ENCODE data around the gene XKR3.
"Not testable (repeated sequence)": the region's sequence is repeated elsewhere in the genome, so short reads cannot be mapped to it uniquely, and the experiment has no call there.

XKR3 gene

GRCh38 chr22:16824716-16825687, at the start of gene XKR3:
TSS of gene XKR3 (minus strand) at chr22:16825411. CDS start at chr22:16808073, 17,338 bp downstream.
- no peak for DNase-seq (ENCODE audit: low read depth in 2 of 2)

DNA sequence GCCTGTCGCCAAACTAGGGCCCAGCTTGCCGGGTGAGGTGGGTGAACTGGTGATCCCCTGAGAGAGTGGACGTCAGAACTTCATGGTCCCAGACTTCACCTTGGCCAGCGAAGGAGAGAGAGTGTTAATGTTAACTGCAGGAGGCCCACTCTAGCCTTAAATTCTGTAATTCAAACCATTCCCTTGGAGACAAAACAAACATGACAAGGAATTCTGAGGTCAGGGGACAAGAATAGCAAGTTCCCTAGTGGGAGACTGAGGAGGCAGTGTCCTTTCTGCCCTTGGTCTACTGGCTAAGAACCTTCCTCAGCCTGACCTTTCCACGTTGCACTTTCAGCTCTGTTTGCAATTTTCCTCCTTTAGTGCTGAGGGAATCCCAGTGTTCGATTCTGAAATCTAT, 44.4 kb upstream of the XKR3 start:
- not testable (repeated sequence) for DNase-seq (ENCODE audit: low read depth in 2 of 2)

DNA sequence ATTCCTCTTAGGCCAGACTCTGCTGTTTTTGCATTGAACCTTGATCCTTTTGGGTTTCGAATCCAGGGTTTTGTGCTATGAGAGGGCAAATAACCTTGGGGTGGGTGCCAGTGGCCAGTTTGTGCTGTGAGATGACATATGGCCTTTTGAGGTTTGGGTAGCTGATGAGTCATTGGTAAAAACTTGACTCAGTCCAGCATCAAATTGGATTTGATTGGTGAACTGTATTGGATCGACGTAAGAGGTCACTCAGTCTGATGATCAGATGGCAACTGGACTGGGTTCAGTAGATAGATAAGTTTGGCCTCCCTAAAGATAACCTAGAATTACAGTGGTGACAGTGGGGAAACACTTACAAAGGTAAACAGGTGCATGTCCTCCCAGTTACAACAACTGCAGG, 41.0 kb upstream of the XKR3 start:
- DNase-seq (ENCODE audit: low read depth in 2 of 2): no peak

DNA sequence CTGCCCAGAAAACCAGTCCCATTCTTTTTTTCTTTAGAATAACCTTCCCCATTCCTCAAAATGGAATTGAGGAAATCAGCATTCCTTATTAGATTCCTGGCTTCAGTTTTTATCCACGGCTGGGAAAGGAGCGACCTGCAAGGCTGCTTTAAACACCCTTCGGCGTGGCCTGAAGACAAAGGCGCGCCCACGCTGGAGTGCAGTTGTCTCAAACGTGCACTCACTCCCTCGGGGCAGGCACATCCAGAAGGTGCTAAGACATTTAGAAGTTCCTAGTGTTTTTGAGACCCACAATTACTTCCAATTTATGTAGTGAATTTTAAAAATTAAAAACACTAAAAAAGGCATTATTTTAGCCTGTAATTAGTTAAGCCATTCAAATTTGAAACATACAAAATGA, 31.6 kb upstream of the XKR3 start:
- not testable (repeated sequence) for DNase-seq (ENCODE audit: low read depth in 2 of 2)

- no peak for DNase-seq (ENCODE audit: low read depth in 2 of 2)
Observed at GRCh38 chr22:16854631-16855030, 29.4 kb upstream of the XKR3 start.

- not testable (repeated sequence) for DNase-seq (ENCODE audit: low read depth in 2 of 2)
Observed at GRCh38 chr22:16851268-16851996, 26.2 kb upstream of the XKR3 start.

DNA sequence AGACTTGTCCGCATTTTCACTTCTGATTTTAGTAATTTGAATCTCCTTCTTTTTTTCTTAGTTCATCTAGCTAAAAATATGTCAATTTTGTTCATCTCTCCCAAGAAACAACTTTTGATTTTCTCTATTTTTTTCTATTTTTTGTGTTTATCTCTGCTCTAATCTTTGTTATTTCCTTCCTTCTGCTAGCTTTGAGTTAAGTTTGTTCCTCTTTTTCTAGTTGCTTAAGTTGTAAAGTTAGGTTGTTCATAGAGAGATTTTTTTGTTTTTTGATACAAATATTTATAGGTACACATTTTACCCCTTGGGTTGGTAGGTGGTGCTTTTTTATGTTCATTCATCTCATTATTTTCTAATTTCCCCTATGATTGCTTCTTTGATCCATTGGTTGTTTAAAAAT, 22.1 kb upstream of the XKR3 start:
- DNase-seq (ENCODE audit: low read depth in 2 of 2): no peak

- no peak for DNase-seq (ENCODE audit: low read depth in 2 of 2)
Observed at GRCh38 chr22:16845881-16846280, 20.7 kb upstream of the XKR3 start.

- no peak for DNase-seq (ENCODE audit: low read depth in 2 of 2)
Observed at GRCh38 chr22:16845465-16845864, 20.3 kb upstream of the XKR3 start.

DNA sequence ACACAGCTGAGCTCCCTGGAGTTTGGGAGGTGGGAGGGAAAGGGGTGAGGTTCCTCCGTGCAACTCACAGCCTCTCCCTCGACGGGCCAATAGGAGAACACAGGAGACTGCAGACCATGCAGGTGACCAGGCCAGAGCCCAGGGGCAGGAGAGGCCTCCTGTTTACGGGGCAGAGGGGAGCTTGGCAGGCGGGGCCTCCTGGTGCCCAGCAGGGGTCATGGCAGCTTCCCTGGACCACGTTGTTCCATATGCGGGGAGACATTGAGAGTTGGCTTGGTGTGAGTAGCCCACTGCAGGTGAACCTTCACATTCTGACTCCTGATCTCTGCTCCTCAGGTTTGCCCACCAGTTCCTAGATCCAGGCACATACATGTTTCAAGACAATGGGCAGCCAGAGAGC, 19.3 kb upstream of the XKR3 start:
- no peak for DNase-seq (ENCODE audit: low read depth in 2 of 2)

DNA sequence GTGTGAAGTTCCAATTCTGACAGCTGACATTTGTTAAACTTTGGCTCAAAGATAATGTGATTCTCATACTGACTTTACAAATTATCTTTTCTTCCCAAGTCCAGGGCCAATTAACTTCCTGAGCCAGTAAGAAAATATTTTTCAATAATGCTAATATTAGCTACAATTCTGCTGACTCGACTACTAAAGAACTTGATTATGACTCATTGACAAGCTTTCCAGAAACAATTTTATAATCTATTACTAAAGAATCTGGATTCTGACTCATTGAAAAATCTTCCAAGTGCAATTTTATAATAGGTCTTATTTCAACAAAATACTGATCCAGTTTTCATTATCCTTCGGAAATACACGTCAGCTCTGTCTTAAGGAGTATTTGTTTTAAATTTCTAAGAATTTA, 12.9 kb upstream of the XKR3 start:
- no peak for DNase-seq (ENCODE audit: low read depth in 2 of 2)

DNA sequence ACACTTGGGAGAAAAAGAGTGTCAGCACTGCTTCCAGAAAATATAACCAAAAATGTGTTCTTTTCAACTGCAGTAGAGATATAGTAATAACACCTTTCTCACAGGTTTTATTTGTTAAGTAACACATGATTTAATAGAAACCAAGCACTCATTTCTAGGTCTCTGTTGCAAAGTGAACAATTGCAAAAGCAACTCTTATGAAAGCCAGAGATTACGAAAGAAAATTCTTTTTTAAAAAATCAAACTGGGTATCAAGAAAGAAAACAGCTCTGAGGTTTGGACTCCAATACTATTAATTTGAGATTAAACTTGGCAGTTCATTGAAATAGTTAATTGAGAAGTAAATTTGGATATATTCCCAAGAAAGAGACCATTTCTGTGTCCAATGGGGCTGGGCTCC, 9.8 kb upstream of the XKR3 start:
- no peak for DNase-seq (ENCODE audit: low read depth in 2 of 2)

DNA sequence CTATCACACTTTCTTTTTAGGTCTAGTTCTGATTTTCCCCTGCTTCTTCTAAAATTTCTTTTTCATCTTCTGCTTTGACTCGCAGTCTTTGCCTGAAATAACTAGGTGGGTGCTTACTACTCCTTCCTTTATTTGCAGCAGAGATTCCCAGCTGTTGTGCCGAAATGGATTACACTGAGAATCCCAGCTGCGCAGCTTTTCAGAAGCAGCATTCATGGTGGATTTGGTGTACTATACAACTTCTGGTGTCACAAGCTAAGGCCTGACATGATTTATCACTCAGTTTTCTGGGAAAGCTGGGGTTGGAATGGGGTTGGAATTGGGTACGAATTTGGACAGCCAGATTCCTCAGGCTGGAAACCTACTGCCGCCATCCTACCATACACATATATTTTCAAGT, 6.0 kb upstream of the XKR3 start:
- DNase-seq (ENCODE audit: low read depth in 2 of 2): no peak

- no peak for DNase-seq (ENCODE audit: low read depth in 2 of 2)
Observed at GRCh38 chr22:16829985-16830384, 4.8 kb upstream of the XKR3 start.

DNA sequence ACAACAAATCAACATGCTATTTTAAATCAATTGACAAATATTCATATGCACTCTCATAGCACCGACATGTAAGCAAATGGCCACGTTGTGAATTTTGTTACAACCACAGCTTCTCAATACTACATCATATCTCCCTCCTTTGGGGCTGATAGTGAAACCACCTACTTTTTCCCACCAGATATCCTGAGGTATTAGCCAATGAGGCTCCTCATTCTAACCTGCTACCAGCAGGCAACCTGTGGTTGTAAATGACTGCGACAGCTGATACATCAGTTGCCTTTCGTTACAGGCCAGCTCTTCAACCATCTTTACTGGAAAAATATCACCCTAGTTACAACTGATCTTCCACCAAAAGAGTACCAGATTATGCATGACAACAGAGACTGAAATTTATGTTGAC, 3.7 kb upstream of the XKR3 start:
- DNase-seq (ENCODE audit: low read depth in 2 of 2): no peak

DNA sequence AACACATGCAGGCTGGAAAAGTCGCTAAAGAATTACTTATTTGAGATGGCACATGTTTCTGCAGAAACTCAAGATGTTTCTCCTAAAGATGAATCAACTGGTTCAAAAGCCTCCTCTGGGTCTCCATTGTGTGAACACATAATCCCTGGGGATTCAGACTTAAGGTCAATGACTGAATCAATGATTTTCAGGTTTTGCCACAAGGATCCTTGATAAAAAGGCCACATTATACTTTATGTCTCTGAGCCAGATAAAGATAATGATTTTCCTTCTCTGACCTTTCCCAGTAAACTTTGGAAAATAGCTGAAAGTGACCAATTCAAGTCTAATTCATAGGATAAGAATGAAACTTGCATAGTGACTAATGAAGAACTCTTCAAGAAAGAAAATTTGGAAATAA, 2.3 kb upstream of the XKR3 start:
- DNase-seq (ENCODE audit: low read depth in 2 of 2): no peak

GRCh38 chr22:16819249-16819648, 6.0 kb downstream of the XKR3 start:
- no peak for DNase-seq (ENCODE audit: low read depth in 2 of 2)

DNA sequence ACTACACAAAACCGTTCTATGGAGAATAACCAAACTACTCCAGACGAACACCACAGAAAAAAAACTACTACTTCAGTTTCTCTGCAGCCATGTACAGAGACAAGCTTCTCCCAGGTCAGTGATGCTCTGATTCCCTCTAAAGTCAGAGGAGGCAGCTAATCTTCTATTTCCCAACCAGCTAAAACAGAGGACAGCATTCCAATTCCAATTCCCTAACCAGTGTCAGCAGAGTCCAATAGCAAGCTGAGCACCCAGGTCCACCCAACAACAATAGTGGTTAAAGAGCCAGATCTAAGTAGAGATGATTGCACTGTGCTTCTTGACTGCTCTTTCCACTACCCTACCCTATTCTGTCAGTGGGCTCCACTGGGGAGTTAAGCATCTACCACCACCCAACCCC, 6.7 kb downstream of the XKR3 start:
- no peak for DNase-seq (ENCODE audit: low read depth in 2 of 2)

DNA sequence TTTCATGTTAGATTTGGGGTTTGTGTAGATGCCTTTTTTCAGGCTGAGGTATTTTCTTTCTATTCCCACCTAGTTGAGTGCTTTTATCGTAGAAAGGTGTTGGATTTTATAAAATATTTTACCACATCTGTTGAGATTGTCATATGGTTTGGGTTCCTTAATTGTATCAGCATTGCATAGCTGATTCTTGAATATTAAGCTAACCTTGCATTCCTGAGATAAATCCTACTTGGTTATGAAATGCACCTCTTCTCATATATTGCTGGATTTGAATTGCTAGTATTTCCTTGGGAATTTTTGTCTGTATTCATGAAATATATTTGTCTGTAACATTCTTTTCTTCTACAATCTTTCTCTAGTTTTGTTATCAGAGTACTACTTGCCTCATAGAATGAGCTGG, 10.1 kb downstream of the XKR3 start:
- no peak for DNase-seq (ENCODE audit: low read depth in 2 of 2)

- no peak for DNase-seq (ENCODE audit: low read depth in 2 of 2)
Observed at GRCh38 chr22:16810188-16810802, 14.9 kb downstream of the XKR3 start.

DNA sequence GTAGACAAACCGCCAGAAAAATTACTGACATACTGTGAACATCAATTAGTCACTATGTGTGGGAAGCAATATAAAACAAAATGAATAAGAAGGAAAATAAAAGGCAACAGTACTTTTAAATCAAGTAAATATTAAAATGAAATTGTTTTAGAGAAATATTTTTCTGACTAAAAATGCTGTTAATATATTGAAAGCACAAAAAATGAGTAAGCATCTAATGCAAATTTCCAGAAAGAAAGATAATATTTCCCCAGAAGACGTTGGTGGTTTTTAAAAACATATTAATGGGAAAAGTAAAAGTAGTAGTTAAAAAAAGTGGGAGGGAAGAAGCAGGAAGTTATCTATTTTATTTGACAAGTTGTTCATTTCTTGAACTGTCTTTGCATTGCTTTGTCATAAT, 16.5 kb downstream of the XKR3 start:
- no peak for DNase-seq (ENCODE audit: low read depth in 2 of 2)

DNA sequence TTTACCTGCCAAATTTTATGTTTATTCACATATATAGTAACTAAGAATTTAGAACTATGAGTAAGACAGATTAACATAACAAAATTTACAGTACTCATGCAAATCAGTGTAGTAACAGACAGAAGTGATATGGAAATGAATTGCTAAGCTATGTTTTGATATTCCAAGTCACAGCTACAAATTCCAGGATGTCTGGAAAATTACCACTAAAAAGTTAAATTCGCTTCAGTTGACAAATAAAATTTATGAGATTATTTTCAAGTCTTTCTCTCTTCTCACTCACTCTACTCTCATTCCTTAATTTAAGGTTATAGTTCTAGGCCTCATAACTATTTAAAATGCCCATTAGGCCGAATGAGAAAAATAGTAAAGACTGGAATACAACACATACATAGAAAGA, 18.1 kb downstream of the XKR3 start:
- no peak for DNase-seq (ENCODE audit: low read depth in 2 of 2)

DNA sequence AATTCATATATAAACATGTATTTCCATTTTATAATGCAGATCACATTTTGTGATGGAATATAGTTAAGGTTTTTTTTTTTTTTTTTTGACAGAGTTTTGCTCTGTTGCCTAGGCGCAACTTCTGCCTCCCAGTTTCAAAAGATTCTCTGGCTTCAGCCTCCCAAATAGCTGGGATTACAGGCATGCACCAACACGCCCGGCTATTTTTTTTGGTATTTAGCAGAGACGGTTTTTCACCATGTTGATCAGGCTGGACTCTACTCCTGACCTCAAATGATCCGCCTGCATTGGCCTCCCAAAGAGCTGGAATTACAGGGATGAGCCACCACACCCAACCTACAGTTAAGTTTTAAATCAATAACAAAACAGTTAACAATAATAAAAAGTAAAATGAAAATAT, 18.8 kb downstream of the XKR3 start:
- DNase-seq (ENCODE audit: low read depth in 2 of 2): no peak
